HFFc6 (cell line): ENCODE measurements around the gene AMN. TPM values are rescaled to one million over a fixed set of nuclear protein-coding genes. Genes with fewer than 3 reads are reported as not detected.
"Not testable (repeated sequence)": the region's sequence is repeated elsewhere in the genome, so short reads cannot be mapped to it uniquely, and the experiment has no call there.

Experiments
- DNase-seq: peaks from one replicate; pipeline ENCODE4 v3.0.0-alpha.2; 2018
- H3K27ac Mint-ChIP-seq: 2 replicates; pipeline ENCODE4 v1.8.0; 2020; ENCODE audit warnings: mild to moderate bottlenecking, mixed read lengths
- H3K27me3 Mint-ChIP-seq: 2 replicates; pipeline ENCODE4 v1.8.0; 2021; ENCODE audit warnings: mild to moderate bottlenecking, moderate library complexity, mixed read lengths; ENCODE audit not compliant: insufficient read depth
- H3K36me3 Mint-ChIP-seq: 2 replicates; pipeline ENCODE4 v1.8.0; 2021; ENCODE audit warnings: low read depth, mixed read lengths
- H3K4me1 Mint-ChIP-seq: 2 replicates; pipeline ENCODE4 v1.8.0; 2020; ENCODE audit warnings: low read depth, mixed read lengths
- H3K4me3 Mint-ChIP-seq: 2 replicates; pipeline ENCODE4 v1.8.0; 2020; ENCODE audit warnings: mild to moderate bottlenecking, moderate library complexity, mixed read lengths
- H3K9me3 Mint-ChIP-seq: 2 replicates; pipeline ENCODE4 v1.8.0; 2020; ENCODE audit warnings: mild to moderate bottlenecking, mixed read lengths
- CTCF ChIP-seq: fragments of 200-600 bp; sonication (generic); IDR thresholded peaks from 2 replicates; pipeline ENCODE4 v1.5.0; 2021; ENCODE audit warnings: antibody characterized with exemption, mild to moderate bottlenecking
- long read RNA-seq: library from polyadenylated mRNA; unstranded; transcript quantifications from one replicate; pipeline ENCODE4 v2.0.0, GENCODE V29; 2019
- total RNA-seq, 6 experiments: library from RNA; stranded (reverse); fragmentation: NEBNext Ultra II Directional; extraction: Animal tissue kit (Norgen Biotek cat#: 25700); gene quantifications; 2 replicates in 1 of 6; 3 replicates in 5 of 6; pipeline ENCODE4 v1.2.3, GENCODE V29; 2021

AMN gene
- total RNA-seq, result not detected
- long read RNA-seq, result 0 reads

GRCh38 chr14:102922490-102923200 lies at the start of gene AMN:
Gene AMN (plus strand): TSS chr14:102922663. CDS start chr14:102922689, 26 bp downstream.
- DNase-seq, result no peak
- no peak for TF ChIP-seq CTCF
- H3K9me3 Mint-ChIP-seq, result no peaks in the 10 kb centered on the region
- no peak within 1 kb of the TSS for H3K4me3 Mint-ChIP-seq
- no peaks in the 10 kb centered on the region for H3K4me1 Mint-ChIP-seq
- H3K36me3 Mint-ChIP-seq, result no peaks in the 10 kb centered on the region
- H3K27me3 Mint-ChIP-seq, result peaks cover 11% of the 10 kb centered on the region
- H3K27ac Mint-ChIP-seq, result no peak within 1 kb of the TSS

DNA sequence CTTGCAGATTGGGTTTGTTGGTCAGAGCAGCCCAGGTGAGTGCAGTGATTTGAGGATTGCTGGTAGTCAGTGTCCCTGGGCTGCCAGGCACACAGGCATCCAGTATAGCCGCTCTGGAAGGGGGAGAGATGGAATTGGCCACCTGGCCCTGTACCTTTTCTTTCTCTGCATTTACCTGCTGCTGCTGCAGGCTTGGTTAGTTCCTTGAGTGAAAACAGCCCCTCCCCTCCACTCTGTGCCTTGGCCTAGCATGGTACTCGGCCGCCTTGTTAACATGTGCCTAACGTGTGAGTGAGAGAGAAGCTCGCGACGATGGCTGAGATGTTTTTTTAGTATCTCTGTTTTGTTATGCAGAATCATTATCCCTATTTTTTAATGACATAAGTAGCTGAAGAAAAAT lies 49.3 kb upstream of the AMN start:
- H3K4me1 Mint-ChIP-seq, result no peaks in the 10 kb centered on the region
- H3K9me3 Mint-ChIP-seq, result no peaks in the 10 kb centered on the region
- H3K27ac Mint-ChIP-seq, result no peak overlapping the region
- no peak for TF ChIP-seq CTCF
- no peak for DNase-seq
- H3K36me3 Mint-ChIP-seq, result peaks cover 16% of the 10 kb centered on the region
- H3K4me3 Mint-ChIP-seq, result no peak overlapping the region
- no peaks in the 10 kb centered on the region; the same call in 1 of the 2 replicates for H3K27me3 Mint-ChIP-seq

GRCh38 chr14:102873546-102874061 lies 48.9 kb upstream of the AMN start:
- no peaks in the 10 kb centered on the region; the same call in 1 of the 2 replicates for H3K27me3 Mint-ChIP-seq
- no peak for TF ChIP-seq CTCF
- H3K27ac Mint-ChIP-seq, result no peak overlapping the region
- no peaks in the 10 kb centered on the region for H3K4me1 Mint-ChIP-seq
- peaks cover 15% of the 10 kb centered on the region for H3K36me3 Mint-ChIP-seq
- no peaks in the 10 kb centered on the region for H3K9me3 Mint-ChIP-seq
- no peak overlapping the region for H3K4me3 Mint-ChIP-seq
- DNase-seq, result no peak

- no peaks in the 10 kb centered on the region for H3K4me1 Mint-ChIP-seq
- H3K27ac Mint-ChIP-seq, result no peak overlapping the region
- H3K36me3 Mint-ChIP-seq, result peaks cover 10% of the 10 kb centered on the region
- no peak overlapping the region for H3K4me3 Mint-ChIP-seq
- no peaks in the 10 kb centered on the region for H3K9me3 Mint-ChIP-seq
- no peak for TF ChIP-seq CTCF
- no peaks in the 10 kb centered on the region; the same call in 1 of the 2 replicates for H3K27me3 Mint-ChIP-seq
- no peak for DNase-seq
These were observed 46.8 kb upstream of the AMN start for GRCh38 chr14:102875652-102876051.

DNA sequence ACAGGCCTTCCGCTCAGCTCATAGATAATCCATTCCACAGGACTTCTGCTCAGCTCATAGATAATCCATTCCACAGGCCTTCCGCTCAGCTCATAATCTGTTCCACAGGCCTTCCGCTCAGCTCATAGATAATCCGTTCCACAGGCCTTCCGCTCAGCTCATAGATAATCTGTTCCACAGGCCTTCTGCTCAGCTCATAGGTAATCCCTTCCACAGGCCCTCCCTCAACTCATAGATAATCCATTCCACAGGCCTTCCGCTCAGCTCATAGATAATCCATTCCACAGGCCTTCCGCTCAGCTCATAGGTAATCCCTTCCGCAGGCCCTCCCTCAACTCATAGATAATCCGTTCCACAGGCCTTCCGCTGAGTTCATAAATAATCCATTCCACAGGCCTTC lies 45.0 kb upstream of the AMN start:
- DNase-seq, H3K27ac Mint-ChIP-seq, H3K4me1 Mint-ChIP-seq, H3K4me3 Mint-ChIP-seq, H3K9me3 Mint-ChIP-seq, H3K27me3 Mint-ChIP-seq: not testable (repeated sequence)
- peaks cover 10% of the 10 kb centered on the region for H3K36me3 Mint-ChIP-seq

- no peak for DNase-seq
- no peaks in the 10 kb centered on the region; the same call in 1 of the 2 replicates for H3K27me3 Mint-ChIP-seq
- no peak for TF ChIP-seq CTCF
- H3K4me3 Mint-ChIP-seq, result no peak overlapping the region
- no peak overlapping the region for H3K27ac Mint-ChIP-seq
- H3K9me3 Mint-ChIP-seq, result no peaks in the 10 kb centered on the region
- H3K36me3 Mint-ChIP-seq, result peaks cover 10% of the 10 kb centered on the region
- no peaks in the 10 kb centered on the region for H3K4me1 Mint-ChIP-seq
These were observed 44.1 kb upstream of the AMN start for GRCh38 chr14:102878174-102878969.
